ENCODE measurements around the gene USH2A.

The USH2A gene

GRCh38 chr1:215890438-215890837 lies 532.8 kb downstream of the USH2A start:
- Histone ChIP-seq H2AFZ (ENCODE audit: low read depth, low read length, severe bottlenecking) (no peak overlapping the region), H3K9ac (ENCODE audit: low read length) (no peak overlapping the region), H3K79me2 (ENCODE audit: insufficient read depth, low read length) (no peaks in the 10 kb centered on the region), H3K4me2 (ENCODE audit: low read depth, low read length, poor library complexity, severe bottlenecking) (no peak overlapping the region), H3K9me2 (replicated peaks; ENCODE audit: insufficient read depth, low read length) (no peaks in the 10 kb centered on the region), H3F3A (ENCODE audit: insufficient read depth) (no peaks in the 10 kb centered on the region), H3K4me3 (ENCODE audit: insufficient read depth, low read length, poor library complexity, severe bottlenecking) (no peak overlapping the region), H3K36me3 (ENCODE audit: low read length) (no peaks in the 10 kb centered on the region), H3K27ac (ENCODE audit: low read depth, low read length) (no peak overlapping the region), H4K20me1 (ENCODE audit: low read depth, low read length) (no peaks in the 10 kb centered on the region), H3K9me3 (ENCODE audit: insufficient read depth, low read length) (no peaks in the 10 kb centered on the region), H3K27me3 (ENCODE audit: low read length) (no peaks in the 10 kb centered on the region)
- TF ChIP-seq EZH2phosphoT487 (conservative IDR thresholded peaks at IDR 0.05; ENCODE audit: low read length), result no peak
- TF ChIP-seq CTCF (IDR thresholded peaks at IDR 0.05; ENCODE audit: insufficient read depth, low read length, poor library complexity, severe bottlenecking), result no peak

GRCh38 chr1:215889871-215890270 lies 533.4 kb downstream of the USH2A start:
- H3K4me2 ChIP-seq (ENCODE audit: low read depth, low read length, poor library complexity, severe bottlenecking), result no peak overlapping the region

DNA sequence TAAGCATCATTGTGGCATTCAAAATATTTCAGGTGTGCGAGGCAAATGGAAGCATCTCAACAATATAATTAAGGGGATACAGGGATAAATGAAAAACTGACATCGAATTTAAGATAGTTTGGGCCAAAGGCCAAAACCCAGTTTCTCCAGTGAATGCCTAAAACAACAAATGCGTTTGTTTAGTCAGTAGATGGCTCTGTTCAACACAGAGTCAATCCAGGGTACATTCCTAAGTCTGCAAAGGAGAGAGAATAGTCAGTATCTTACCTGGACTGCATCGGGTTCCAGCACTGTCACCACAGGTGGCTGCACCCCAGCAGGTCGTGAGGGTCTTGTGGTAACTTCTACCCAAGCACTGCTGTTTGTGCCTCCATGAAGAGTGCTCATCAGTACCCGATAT lies 535.1 kb downstream of the USH2A start:
- Histone ChIP-seq H3F3A (ENCODE audit: insufficient read depth) (no peaks in the 10 kb centered on the region), H2AFZ (ENCODE audit: low read depth, low read length, severe bottlenecking) (no peak overlapping the region), H3K4me2 (ENCODE audit: low read depth, low read length, poor library complexity, severe bottlenecking) (no peak overlapping the region), H4K20me1 (ENCODE audit: low read depth, low read length) (no peaks in the 10 kb centered on the region), H3K36me3 (ENCODE audit: low read length) (no peaks in the 10 kb centered on the region), H3K27ac (ENCODE audit: low read depth, low read length) (no peak overlapping the region), H3K9ac (ENCODE audit: low read length) (no peak overlapping the region), H3K9me2 (replicated peaks; ENCODE audit: insufficient read depth, low read length) (no peaks in the 10 kb centered on the region), H3K27me3 (ENCODE audit: low read length) (no peaks in the 10 kb centered on the region), H3K9me3 (ENCODE audit: insufficient read depth, low read length) (no peaks in the 10 kb centered on the region), H3K4me3 (ENCODE audit: insufficient read depth, low read length, poor library complexity, severe bottlenecking) (no peak overlapping the region), H3K79me2 (ENCODE audit: insufficient read depth, low read length) (no peaks in the 10 kb centered on the region)
- no peak for TF ChIP-seq CTCF (IDR thresholded peaks at IDR 0.05; ENCODE audit: insufficient read depth, low read length, poor library complexity, severe bottlenecking)
- TF ChIP-seq EZH2phosphoT487 (conservative IDR thresholded peaks at IDR 0.05; ENCODE audit: low read length), result no peak

More at GRCh38 chr1:215889871-215890270, 533.4 kb downstream of the USH2A start:
- no peaks in the 10 kb centered on the region for H3K9me3 ChIP-seq (ENCODE audit: insufficient read depth, low read length)
- H3K36me3 ChIP-seq (ENCODE audit: low read length), result no peaks in the 10 kb centered on the region
- H4K20me1 ChIP-seq (ENCODE audit: low read depth, low read length), result no peaks in the 10 kb centered on the region
- no peak overlapping the region for H3K9ac ChIP-seq (ENCODE audit: low read length)
- H3F3A ChIP-seq (ENCODE audit: insufficient read depth), result no peaks in the 10 kb centered on the region
- H2AFZ ChIP-seq (ENCODE audit: low read depth, low read length, severe bottlenecking), result no peak overlapping the region
- no peaks in the 10 kb centered on the region for H3K79me2 ChIP-seq (ENCODE audit: insufficient read depth, low read length)
- H3K27ac ChIP-seq (ENCODE audit: low read depth, low read length), result no peak overlapping the region
- no peak overlapping the region for H3K4me3 ChIP-seq (ENCODE audit: insufficient read depth, low read length, poor library complexity, severe bottlenecking)
- H3K27me3 ChIP-seq (ENCODE audit: low read length), result no peaks in the 10 kb centered on the region
- no peaks in the 10 kb centered on the region for H3K9me2 ChIP-seq (replicated peaks; ENCODE audit: insufficient read depth, low read length)
- TF ChIP-seq EZH2phosphoT487 (conservative IDR thresholded peaks at IDR 0.05; ENCODE audit: low read length), result no peak
- no peak for TF ChIP-seq CTCF (IDR thresholded peaks at IDR 0.05; ENCODE audit: insufficient read depth, low read length, poor library complexity, severe bottlenecking)

All from SU-DHL-6 (cell line).